A673 (cell line): ENCODE measurements around the gene LMAN2. TPM values are rescaled to one million over a fixed set of nuclear protein-coding genes. Genes with fewer than 3 reads are reported as not detected.

Source experiments
- BruUV-seq: library from RNA; stranded (reverse); fragments of 400-500 nt; replicated peaks from 2 replicates; lab custom pipeline; 2021; lab: Mats Ljungman, UMichigan
- CTCF ChIA-PET: fragments of 300-600 bp; sonication (Branson Sonifier 250); formaldehyde crosslinking; loops from one replicate; lab custom pipeline; 2022; ENCODE audit warnings: antibody characterized with exemption; lab: Charles Lee
- POLR2A ChIA-PET: fragments of 300-600 bp; sonication (Branson Sonifier 250); formaldehyde crosslinking; loops from one replicate; lab custom pipeline; 2022; ENCODE audit warnings: antibody characterized with exemption; ENCODE audit not compliant: low non-redundant PET; lab: Charles Lee
- DNase-seq: peaks from one replicate; pipeline ENCODE4 v3.0.0-alpha.2; 2015; ENCODE audit warnings: low spot score
- H3K27ac ChIP-seq: fragments of 200-600 bp; sonication (generic); 2 replicates; pipeline ENCODE4 v1.5.1; 2016; ENCODE audit warnings: mixed run types, low read depth, mild to moderate bottlenecking, mixed read lengths, antibody characterized with exemption, low read length; ENCODE audit not compliant: poor library complexity, severe bottlenecking
- H3K27me3 ChIP-seq: fragments of 200-600 bp; sonication (generic); replicated peaks from 2 replicates; pipeline ENCODE4 v1.6.1; 2017; ENCODE audit warnings: mixed run types, low read depth, mild to moderate bottlenecking, mixed read lengths, antibody characterized with exemption, low read length; ENCODE audit not compliant: insufficient read depth, poor library complexity
- H3K36me3 ChIP-seq: fragments of 200-600 bp; sonication (generic); 2 replicates; pipeline ENCODE4 v1.6.1; 2016; ENCODE audit warnings: mixed run types, mild to moderate bottlenecking, mixed read lengths, antibody characterized with exemption, low read length; ENCODE audit not compliant: insufficient read depth, poor library complexity, severe bottlenecking
- H3K4me1 ChIP-seq: fragments of 200-600 bp; sonication (generic); 2 replicates; pipeline ENCODE4 v1.6.1; 2017; ENCODE audit warnings: mixed run types, mild to moderate bottlenecking, mixed read lengths, antibody characterized with exemption, low read length; ENCODE audit not compliant: insufficient read depth, poor library complexity, severe bottlenecking
- H3K4me3 ChIP-seq: fragments of 200-600 bp; sonication (generic); 2 replicates; pipeline ENCODE4 v1.5.1; 2016; ENCODE audit warnings: low read depth, mixed run types, mild to moderate bottlenecking, mixed read lengths, low read length; ENCODE audit not compliant: poor library complexity, severe bottlenecking
- H3K9me3 ChIP-seq: fragments of 200-600 bp; sonication (generic); 2 replicates; pipeline ENCODE4 v1.6.1; 2016; ENCODE audit warnings: mixed run types, low read depth, mild to moderate bottlenecking, mixed read lengths, antibody characterized with exemption, low read length; ENCODE audit not compliant: poor library complexity, severe bottlenecking
- EZH2 ChIP-seq: fragments of 200-600 bp; sonication (generic); IDR thresholded peaks from 2 replicates; pipeline ENCODE4 v1.6.1; 2017; ENCODE audit warnings: borderline replicate concordance, low read depth, mild to moderate bottlenecking, mixed read lengths, antibody characterized with exemption, low read length; ENCODE audit not compliant: poor library complexity, severe bottlenecking
- intact Hi-C: fragments of 100-400 bp; cut with micrococcal nuclease; formaldehyde crosslinking; loops from one replicate; pipeline ENCODE4 v1.10.0; 2022; ENCODE audit not compliant: unreplicated experiment
- total RNA-seq: library from RNA; stranded (reverse); gene quantifications from 2 replicates; pipeline ENCODE4 v1.2.3, GENCODE V29; 2021
- TF ChIP-seq, protein P1 (sequence below): fragments of 300-800, 200-600 bp; sonication (generic); conservative IDR thresholded peaks from 2 replicates; pipeline ENCODE4 v1.5.1; 2017; ENCODE audit warnings: low read depth, mild to moderate bottlenecking, antibody characterized with exemption, low read length, moderate library complexity, mixed read lengths

LMAN2 gene
- total RNA-seq, 1 experiment from 2014 or later: 98.4 TPM

DNA sequence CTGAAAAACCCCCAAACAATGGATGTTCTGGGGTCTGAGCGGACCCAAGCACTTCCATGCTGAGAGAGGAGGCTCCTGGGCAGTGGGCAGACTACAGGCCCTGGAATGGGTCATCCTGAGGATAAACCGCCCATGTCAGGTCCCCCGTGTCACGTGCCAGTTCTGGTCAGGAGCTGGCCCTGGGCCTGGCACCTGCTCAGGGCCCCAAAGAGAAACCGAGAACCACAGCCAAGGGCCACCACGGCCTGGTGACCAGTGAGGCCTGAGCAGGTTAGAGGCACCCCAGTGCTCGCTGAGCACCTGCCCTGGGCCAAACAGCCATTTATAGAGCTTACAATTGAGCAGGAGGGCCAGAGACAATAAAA lies 15.8 kb downstream of the LMAN2 start:
- ChIA-PET POLR2A (no interaction called here), CTCF (no interaction called here)
- no peak for DNase-seq
- Histone ChIP-seq H3K4me3 (no peak overlapping the region), H3K9me3 (no peaks in the 10 kb centered on the region), H3K4me1 (no peaks in the 10 kb centered on the region), H3K36me3 (peaks cover 25% of the 10 kb centered on the region), H3K27me3 (no peaks in the 10 kb centered on the region), H3K27ac (no peak overlapping the region)
- BruUV-seq: no TSS peak
- TF ChIP-seq EZH2: no peak
- TF ChIP-seq, protein P1, sequence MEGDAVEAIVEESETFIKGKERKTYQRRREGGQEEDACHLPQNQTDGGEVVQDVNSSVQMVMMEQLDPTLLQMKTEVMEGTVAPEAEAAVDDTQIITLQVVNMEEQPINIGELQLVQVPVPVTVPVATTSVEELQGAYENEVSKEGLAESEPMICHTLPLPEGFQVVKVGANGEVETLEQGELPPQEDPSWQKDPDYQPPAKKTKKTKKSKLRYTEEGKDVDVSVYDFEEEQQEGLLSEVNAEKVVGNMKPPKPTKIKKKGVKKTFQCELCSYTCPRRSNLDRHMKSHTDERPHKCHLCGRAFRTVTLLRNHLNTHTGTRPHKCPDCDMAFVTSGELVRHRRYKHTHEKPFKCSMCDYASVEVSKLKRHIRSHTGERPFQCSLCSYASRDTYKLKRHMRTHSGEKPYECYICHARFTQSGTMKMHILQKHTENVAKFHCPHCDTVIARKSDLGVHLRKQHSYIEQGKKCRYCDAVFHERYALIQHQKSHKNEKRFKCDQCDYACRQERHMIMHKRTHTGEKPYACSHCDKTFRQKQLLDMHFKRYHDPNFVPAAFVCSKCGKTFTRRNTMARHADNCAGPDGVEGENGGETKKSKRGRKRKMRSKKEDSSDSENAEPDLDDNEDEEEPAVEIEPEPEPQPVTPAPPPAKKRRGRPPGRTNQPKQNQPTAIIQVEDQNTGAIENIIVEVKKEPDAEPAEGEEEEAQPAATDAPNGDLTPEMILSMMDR: no peak
- intact Hi-C loops: no loop called here

DNA sequence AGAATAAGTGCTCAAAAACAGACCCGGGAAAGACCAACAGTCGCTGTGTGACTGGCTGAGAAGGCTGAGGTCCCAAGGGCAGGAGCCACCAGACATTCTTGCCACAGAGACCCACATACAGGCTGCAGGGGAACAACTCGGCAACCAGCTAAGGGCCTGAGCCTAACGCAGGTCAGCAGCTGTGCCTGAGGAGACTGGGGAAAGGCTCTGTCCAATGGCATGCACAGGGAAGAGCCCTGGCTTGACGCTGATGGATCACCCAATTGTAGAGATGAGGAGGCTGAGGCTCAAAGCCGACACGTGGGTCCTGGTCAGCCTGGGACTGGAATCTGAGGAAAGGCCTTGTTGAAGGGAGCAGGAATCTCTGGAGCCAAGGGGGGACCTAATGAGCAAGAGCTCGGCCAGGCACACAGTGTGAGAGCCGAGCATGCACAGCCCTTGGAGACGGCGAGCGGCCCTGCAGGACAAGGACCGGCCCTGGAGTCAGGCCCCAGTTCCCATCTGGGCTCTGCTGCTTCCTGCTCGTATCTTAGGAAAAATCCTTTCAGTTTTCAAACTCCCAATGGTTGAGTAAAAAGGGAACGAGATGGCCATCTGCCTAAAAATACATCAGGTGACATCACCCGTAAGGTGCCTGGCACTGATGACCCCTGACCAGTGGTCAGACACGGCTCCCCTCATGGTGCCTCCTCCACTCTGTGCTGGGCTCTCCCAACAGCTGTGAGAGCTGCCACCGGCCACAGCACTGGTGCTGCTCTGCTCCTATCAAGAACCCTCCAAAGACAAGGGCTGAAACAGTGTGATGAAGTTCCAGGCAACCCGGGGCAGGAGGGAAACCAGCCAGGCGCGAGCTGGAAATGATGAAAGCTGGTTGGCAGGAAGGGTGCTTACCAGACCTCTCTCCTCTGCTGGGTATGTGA lies 16.4 kb downstream of the LMAN2 start:
- Histone ChIP-seq H3K9me3 (no peaks in the 10 kb centered on the region), H3K4me3 (no peak overlapping the region), H3K36me3 (peaks cover 25% of the 10 kb centered on the region), H3K4me1 (no peaks in the 10 kb centered on the region), H3K27ac (no peak overlapping the region), H3K27me3 (no peaks in the 10 kb centered on the region)
- ChIA-PET CTCF (no interaction called here), POLR2A (no interaction called here)
- intact Hi-C loops: no loop called here
- no TSS peak for BruUV-seq
- TF ChIP-seq EZH2: no peak
- TF ChIP-seq, protein P1: no peak
- DNase-seq: no peak

DNA sequence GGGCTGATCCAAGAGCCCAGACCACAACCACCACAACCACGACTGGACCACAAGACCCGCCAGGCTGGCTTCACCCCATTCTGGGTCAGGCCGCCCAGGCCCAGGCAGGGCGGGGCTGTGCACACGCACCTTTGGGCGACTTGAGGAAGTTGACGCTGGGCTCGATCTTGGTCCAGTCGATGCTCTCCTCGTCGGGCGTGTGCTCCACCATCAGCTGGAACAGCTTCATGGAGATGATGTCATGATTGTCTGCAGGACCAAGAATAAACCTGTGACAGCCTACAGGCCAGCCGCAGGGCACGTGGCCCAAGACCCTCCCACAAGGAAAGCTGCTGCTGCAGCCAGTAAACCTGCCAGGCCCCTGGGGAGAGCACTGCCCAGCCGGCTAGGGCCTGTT lies 17.3 kb downstream of the LMAN2 start:
- DNase-seq: no peak
- intact Hi-C loops: no loop called here
- Histone ChIP-seq H3K4me1 (no peaks in the 10 kb centered on the region), H3K4me3 (no peak overlapping the region), H3K27ac (no peak overlapping the region), H3K36me3 (peaks cover 25% of the 10 kb centered on the region), H3K27me3 (no peaks in the 10 kb centered on the region), H3K9me3 (no peaks in the 10 kb centered on the region)
- CTCF ChIA-PET: no interaction called here
- POLR2A ChIA-PET: no interaction called here
- TF ChIP-seq, protein P1: no peak
- no peak for TF ChIP-seq EZH2
- BruUV-seq: no TSS peak
